ENCODE data around the gene MKLN1.

DNA sequence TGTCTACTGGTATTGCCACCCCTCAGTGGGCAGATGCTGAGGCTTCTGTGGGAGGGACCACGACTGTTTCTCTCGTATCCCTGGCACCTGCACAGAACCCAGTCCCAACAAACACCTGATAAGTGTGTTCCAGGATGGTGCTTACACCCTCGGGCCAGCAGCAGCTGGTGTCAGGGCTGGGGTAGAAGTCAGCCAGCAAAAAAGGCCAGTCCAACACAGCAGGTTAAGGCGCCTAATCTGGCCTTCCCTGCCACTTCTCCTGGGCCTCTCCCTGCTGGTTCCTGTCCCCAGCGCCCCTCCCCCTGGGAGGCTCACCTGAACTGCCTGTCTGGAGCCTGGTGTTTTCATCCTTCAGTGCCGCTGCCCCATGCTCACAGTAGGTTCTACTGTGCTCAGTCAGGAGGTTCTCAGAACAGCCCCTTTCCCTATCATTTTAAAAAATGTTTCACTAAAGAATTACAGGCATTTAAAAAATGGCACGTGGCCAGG lies 208.7 kb downstream of the MKLN1 start:
- TF ChIP-seq, protein P1, sequence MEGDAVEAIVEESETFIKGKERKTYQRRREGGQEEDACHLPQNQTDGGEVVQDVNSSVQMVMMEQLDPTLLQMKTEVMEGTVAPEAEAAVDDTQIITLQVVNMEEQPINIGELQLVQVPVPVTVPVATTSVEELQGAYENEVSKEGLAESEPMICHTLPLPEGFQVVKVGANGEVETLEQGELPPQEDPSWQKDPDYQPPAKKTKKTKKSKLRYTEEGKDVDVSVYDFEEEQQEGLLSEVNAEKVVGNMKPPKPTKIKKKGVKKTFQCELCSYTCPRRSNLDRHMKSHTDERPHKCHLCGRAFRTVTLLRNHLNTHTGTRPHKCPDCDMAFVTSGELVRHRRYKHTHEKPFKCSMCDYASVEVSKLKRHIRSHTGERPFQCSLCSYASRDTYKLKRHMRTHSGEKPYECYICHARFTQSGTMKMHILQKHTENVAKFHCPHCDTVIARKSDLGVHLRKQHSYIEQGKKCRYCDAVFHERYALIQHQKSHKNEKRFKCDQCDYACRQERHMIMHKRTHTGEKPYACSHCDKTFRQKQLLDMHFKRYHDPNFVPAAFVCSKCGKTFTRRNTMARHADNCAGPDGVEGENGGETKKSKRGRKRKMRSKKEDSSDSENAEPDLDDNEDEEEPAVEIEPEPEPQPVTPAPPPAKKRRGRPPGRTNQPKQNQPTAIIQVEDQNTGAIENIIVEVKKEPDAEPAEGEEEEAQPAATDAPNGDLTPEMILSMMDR (IDR thresholded peaks at IDR 0.05; ENCODE audit: insufficient read depth, low read length, poor library complexity, severe bottlenecking), result no peak
- TF ChIP-seq EZH2phosphoT487 (conservative IDR thresholded peaks at IDR 0.05; ENCODE audit: low read length), result no peak

Data from SU-DHL-6 (cell line).